ENCODE data around the gene TSTD1.
A peak's percentile ranks its signal among the peaks of the same experiment; 100 is the strongest.
"Not testable (repeated sequence)": the region's sequence is repeated elsewhere in the genome, so short reads cannot be mapped to it uniquely, and the experiment has no call there.

The TSTD1 gene

GRCh38 chr1:161037661-161038522, 872 bp downstream of the TSTD1 start:
- no peak for DNase-seq (ENCODE audit: low spot score)

- DNase-seq (ENCODE audit: low spot score), result no peak
These were observed 5.0 kb downstream of the TSTD1 start for GRCh38 chr1:161033751-161034150.

GRCh38 chr1:161032409-161032808, 6.4 kb downstream of the TSTD1 start:
- DNase-seq (ENCODE audit: low spot score), result no peak

GRCh38 chr1:161031874-161032273, 6.9 kb downstream of the TSTD1 start:
- DNase-seq (ENCODE audit: low spot score), result no peak

GRCh38 chr1:161029466-161029865, 9.3 kb downstream of the TSTD1 start:
- DNase-seq (ENCODE audit: low spot score), result not testable (repeated sequence)

- not testable (repeated sequence) for DNase-seq (ENCODE audit: low spot score)
These were observed 11.8 kb downstream of the TSTD1 start for GRCh38 chr1:161026954-161027353.

- DNase-seq (ENCODE audit: low spot score), result not testable (repeated sequence)
These were observed 16.3 kb downstream of the TSTD1 start for GRCh38 chr1:161022432-161022831.

- peak; percentile 66 for DNase-seq (ENCODE audit: low spot score)
These were observed 16.8 kb downstream of the TSTD1 start for GRCh38 chr1:161021970-161022353.

- peak; percentile 99 for DNase-seq (ENCODE audit: low spot score)
These were observed 17.4 kb downstream of the TSTD1 start for GRCh38 chr1:161021165-161021969.

- peak; percentile 80 for DNase-seq (ENCODE audit: low spot score)
These were observed 18.1 kb downstream of the TSTD1 start, which contains the start of gene F11R for GRCh38 chr1:161020509-161021164. Gene F11R (minus strand): TSS chr1:161021152. CDS start chr1:161021073, 79 bp downstream.

GRCh38 chr1:161019751-161020495, 18.8 kb downstream of the TSTD1 start:
- DNase-seq (ENCODE audit: low spot score), result peak; percentile 51

GRCh38 chr1:161019111-161019660, 19.6 kb downstream of the TSTD1 start:
- not testable (repeated sequence) for DNase-seq (ENCODE audit: low spot score)

GRCh38 chr1:161018631-161018930, 20.2 kb downstream of the TSTD1 start:
- DNase-seq (ENCODE audit: low spot score), result no peak

- DNase-seq (ENCODE audit: low spot score), result peak; percentile 52
These were observed 20.8 kb downstream of the TSTD1 start for GRCh38 chr1:161017756-161018630.

- not testable (repeated sequence) for DNase-seq (ENCODE audit: low spot score)
These were observed 21.6 kb downstream of the TSTD1 start for GRCh38 chr1:161017181-161017580.

- peak; percentile 77 for DNase-seq (ENCODE audit: low spot score)
These were observed 22.1 kb downstream of the TSTD1 start for GRCh38 chr1:161016683-161017082.

- DNase-seq (ENCODE audit: low spot score), result peak; percentile 84
These were observed 25.1 kb downstream of the TSTD1 start for GRCh38 chr1:161013488-161014230.

GRCh38 chr1:161013131-161013487, 25.7 kb downstream of the TSTD1 start:
- peak; percentile 30 for DNase-seq (ENCODE audit: low spot score)

- no peak for DNase-seq (ENCODE audit: low spot score)
These were observed 26.3 kb downstream of the TSTD1 start for GRCh38 chr1:161012420-161012819.
